Measurements from ENCODE around the gene CSTPP1.

CSTPP1 gene

DNA sequence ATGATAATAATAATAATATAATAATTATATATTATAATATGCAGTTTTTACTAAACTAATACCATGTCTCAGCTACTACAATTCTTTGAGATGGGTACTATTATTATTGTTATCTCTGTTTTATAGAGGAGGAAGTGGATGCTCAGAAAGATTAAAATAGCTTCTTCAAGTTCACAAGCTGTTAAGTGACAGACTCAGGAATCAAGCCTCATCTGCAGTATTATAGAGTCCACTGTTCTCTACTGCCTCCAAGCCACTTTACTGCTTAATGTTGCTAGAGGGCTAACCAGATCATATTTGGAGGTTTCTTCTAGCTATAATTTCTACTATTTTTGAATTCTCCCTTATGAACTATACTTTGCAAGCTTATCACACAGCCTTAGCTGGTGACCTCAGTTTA lies 62.7 kb downstream of the CSTPP1 start:
- no peak for DNase-seq

DNA sequence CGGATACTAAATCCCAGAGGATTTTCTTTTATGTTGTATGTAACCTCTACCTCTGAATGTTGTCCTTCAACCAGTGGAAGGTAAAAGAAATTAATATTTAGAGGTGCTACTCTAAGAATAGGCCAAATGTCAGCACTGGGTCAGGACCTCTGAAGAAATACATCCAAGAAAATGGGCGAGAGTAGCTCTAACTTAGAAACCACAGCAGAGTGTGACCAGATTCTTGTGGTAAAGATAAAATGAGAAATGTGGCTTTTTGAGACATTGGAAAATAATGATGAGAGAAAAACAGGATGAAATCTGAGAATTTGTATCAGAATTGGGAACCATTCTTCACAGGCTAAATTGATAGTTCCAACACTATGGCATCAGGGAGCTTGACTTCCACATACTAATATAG lies 63.5 kb downstream of the CSTPP1 start:
- DNase-seq = no peak

DNA sequence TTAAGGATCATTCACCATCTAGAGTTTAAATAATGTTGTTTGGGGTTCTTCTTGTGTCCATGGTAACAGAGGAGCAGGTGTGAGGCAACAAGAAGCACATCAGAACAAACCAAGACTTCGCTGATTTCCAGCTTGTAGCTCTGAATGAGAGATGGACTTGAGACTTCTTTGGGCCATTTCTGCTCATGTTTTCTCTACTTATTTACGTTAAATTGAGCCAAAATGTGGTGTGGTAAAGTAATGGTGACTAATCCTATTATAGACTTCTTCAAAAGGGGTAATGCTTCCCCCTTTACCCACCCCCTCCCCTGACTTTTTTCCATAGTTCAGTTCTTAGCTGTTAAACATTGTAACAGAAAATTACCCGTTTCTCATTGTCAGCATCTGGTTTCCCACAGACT lies 65.2 kb downstream of the CSTPP1 start:
- DNase-seq = no peak

DNA sequence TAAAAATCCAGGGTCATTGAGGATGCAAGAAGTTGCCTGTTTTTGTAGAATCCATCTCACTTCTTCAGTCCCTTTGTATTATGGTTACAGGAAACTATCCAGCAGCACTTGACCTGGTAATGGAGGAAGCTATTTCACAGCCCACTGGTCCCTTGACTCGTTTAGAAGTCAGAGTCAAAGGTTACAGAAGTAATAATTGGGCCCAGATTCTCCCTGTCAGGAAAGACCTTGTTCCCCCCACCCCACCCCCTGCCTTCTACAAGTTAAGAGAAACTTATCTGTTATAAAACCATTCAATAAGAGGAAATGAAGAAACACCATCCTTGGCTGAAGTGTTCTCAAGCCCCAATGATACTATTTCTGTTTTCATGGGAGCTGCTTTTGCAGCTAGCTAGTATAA lies 65.8 kb downstream of the CSTPP1 start:
- no peak for DNase-seq

DNA sequence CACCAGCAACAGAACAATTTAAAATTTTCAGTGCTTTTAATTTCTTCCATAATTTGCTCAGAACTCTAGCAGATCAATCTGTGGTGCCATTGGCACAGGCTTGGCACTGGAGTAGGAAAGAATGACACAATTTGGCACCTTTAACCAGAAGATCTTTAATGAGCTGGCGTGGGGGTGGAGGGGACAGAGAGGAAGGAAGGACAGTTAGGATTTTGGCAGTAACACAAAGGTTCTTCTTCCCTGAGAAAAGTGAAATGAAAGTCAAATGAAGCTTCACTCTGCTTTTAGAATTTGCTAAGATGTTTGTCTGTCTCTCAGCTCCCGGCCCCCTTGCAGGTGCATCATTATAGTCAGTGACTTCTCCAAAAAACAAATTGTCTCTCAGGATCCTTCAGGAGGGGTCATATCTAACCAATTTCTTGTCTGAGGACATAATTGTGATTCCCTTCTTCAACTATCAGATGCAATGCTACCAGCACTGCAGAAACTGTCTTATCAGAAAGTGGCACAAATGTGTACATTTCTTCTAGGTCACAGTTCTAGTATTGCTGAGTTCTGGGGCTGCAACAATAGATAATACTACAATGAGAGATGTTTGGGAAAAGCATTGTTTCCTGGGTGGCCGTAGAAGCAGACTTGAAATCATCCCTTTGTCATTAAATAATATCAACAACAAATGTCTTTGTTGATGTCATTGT lies 66.8 kb downstream of the CSTPP1 start:
- DNase-seq = no peak

DNA sequence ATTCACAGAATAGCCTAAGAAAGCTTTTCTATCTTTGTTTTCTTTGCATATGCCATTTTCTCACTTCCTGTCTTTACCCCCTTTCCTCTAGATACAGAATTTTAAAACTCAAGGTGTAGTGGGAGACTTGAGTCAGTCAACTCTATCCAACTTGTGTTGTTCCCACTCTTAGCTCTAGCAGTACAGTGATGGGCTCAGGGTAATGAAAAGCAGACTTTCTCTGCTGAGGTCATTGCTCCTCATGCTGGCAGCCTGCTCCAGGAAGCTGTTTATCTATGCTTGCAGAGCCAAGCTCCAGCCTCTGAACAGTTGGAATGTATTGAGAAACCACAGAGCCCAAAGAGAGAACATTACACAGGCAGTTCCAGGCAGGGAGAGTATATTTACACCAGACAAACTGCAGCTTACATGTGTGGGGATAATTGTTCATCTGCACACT lies 68.1 kb downstream of the CSTPP1 start:
- no peak for DNase-seq

DNA sequence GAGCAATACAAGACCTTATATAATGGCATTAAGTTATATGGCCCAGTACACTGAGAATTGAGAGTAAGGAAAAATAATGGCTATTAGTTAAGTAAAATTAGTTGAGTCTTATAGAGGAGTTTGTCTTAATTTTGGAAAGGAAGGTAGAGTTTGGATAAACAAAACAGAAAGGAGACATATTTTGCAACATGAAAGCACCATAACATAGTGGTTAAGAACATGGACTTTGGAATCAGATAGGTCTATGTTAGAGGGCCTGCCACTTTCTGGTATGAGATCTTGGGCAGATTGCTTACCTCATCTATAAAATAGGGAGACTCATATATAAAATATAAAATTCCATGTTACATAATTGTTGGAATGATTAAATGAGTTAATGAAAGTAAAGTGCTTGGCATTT lies 68.9 kb downstream of the CSTPP1 start:
- no peak for DNase-seq

DNA sequence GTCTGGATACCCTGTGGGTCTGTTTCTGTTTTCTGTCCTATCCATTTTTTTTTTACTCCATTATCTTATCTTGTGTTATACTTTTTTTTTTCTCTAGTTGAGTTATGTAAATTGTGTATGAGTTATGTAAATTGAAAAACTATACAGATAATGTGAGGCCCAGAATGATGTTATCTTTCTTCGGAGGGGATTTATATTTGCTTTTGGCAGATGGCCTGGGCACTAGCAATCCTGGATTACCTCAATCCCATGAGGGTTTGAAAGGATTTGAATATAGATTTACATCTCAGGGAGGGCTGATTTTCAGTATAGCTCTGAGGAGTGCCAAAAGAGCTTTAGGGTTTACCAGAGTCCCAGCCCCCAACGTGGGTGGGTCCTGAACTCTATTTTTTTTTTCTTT lies 71.0 kb downstream of the CSTPP1 start:
- no peak for DNase-seq

DNA sequence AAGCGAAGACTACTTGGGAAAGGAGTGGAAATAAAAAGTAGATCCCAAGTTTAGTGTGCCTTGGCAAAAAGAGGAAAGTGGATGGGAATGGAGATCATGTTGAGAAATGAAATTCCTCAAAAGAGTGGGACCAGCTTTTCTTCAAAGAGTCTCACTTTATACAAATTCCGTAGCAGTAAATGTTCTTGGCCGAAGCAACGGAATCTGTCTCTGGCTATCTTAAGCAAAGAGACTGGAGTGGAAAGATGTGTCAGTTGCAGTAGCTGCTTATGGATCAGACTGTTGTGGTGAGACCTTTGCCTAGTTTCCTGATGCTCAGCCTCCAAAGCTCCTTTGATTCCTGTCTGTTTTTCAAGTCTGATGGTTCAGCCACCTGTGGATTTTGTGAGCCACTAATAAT lies 73.6 kb downstream of the CSTPP1 start:
- DNase-seq = no peak

DNA sequence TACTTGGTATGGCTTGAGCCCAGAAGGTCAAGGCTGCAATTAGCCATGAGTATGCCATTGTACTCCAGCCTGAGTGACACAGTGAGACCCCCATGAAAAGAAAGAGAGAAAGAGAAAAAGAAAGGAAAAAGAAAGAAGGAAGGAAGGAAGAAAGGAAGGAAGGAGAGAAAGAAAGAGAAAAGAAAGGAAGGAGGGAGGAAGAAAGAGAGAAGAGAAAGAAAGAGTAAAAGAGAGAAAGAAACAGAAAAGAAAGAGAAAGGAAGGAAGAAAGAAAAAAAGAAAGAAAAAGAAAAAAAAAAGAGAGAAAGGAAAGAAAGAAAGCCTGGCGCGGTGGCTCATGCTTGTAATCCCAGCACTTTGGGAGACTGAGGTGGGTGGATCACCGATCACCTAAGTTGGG lies 77.5 kb downstream of the CSTPP1 start:
- no peak for DNase-seq

DNA sequence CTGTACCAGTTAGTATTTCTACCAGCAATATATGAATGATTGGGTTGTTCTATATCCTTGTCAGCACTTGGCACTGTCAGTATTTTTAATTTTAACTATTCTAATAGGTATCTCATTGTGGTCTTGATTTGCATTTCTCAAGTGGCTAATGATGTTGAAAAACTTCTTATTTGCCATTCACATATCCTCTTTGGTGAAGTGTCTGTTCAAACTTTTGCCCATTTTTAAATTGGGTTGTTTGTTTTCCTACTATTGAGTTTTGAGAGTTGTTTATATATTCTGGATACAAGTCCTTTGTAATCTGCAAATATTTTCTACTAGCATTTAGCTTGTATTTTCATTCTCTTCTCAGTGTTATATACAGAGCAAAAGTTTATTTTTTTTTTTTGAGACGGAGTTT lies 82.1 kb downstream of the CSTPP1 start:
- DNase-seq = no peak

DNA sequence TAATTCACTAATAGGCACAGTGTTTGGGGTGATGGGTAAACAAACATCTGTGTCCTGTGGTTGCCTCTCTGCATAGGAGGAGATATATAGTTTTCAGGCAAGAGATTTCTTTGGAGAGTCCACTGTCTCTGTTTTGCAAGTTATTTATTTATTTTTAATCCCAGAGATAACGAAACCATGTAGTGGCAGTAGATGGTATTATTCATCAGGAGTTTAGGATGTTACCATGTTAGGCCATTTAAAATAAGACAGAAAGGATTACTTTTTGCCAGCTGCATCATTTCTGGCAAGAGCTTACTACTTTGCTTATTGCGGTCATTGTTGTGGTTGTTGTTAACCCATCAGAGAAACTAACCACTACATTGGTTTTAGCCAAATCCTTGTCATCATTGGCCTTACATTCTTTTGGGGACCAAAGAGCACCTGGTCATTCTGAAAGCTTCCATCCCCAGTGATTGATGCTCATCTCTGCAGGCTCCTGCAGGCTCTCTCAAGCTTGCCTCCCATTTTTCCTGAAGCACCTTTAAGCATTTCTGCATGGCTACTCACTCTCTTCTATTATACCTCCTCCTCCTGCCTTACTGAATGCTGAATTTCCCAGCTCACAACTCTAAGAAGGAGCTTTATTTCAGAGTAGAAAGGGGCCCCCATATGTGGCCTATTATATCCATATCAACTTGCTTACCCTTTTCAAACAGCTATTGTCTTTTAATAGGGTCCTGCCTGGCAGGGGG lies 84.4 kb downstream of the CSTPP1 start:
- DNase-seq = no peak

DNA sequence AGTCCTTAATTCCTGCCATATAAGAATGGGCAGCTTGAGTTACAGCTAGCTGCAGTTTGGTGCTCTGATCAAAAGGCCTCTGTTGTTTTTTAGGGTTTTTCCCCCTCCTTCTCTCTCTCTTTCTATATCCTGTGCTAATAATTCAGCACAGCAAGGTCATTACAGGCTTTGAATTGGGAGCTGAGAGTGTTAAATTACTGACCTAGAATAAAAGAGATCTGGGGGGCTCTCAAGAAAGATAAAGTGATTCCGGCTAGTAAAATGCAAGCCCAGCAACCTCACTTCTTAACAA lies 84.9 kb downstream of the CSTPP1 start:
- DNase-seq = no peak

DNA sequence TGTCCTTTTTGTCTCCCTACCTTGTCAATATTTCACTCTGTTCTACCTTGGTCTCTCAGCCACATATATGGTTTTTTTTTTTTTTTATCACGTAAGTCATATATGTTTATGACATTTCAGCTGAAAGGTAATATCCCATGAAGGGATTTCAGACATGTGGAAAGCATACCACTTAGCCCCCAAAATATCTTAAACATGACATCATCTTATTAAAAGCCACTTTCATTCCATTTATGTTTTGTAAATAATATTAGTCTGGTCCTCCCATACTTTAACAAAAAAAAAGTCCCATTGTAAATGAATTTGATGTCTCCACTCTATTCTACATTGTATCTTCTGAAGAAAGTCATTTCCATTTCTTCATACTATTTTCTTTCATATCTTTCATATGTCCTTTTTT lies 85.4 kb downstream of the CSTPP1 start:
- no peak for DNase-seq

DNA sequence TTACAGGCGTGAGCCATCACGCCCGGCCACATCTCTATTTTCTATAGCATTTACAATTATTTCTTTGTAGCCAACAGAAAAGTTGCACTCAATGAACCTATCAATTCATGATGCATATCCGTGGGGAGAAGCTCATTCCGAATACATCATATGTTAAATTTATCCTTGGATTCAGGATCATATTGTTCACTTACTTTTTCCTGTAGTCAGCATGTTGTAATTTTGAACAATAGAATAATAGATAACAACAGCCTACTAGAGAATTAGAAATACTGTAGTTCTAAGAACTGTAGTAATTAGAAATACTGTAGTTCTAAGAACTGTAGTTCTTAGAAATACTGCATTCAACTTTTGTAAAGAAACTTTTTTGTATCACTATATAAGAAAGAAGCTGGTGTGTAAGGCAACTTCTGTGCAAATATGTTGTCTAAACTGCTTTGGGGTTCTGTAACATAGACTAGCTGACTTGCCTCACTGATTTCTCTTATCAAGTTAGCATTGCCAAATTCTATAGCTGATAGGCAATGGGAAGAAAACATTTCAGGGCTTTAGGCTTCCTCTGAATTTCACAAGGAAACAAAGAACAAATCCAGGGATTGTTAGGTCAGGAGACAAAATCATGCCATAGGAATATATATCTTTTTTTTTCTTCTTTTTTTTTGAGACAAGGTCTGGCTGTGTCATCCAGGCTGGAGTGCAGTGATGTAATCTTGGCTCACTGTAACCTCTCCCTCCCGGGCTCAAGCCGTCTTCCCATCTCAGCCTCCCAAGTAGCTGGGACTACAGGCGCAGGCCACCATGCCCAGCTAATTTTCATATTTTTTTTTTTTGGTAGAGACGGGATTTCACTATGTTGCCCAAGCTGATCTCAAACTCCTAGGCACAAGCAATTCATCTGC lies 91.9 kb downstream of the CSTPP1 start:
- DNase-seq = no peak

DNA sequence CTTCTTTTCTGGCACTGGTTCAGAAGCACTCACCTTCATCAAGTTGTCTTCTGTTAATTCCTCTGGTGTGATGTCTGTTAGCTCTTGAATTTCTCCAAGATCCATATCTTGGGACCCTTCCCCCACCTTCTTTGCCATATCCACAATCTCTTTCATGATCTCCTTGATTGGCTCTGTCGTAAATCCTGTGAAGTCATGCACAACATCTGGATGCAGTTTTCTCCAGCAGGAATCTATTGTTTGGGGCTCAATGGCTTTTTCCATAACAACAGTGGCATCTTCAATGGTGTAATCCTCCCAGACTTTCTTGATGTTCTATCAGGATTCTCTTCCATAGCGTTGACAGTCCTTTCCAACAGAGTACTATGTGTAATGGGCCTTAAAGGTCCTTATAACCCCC lies 96.9 kb downstream of the CSTPP1 start:
- no peak for DNase-seq

DNA sequence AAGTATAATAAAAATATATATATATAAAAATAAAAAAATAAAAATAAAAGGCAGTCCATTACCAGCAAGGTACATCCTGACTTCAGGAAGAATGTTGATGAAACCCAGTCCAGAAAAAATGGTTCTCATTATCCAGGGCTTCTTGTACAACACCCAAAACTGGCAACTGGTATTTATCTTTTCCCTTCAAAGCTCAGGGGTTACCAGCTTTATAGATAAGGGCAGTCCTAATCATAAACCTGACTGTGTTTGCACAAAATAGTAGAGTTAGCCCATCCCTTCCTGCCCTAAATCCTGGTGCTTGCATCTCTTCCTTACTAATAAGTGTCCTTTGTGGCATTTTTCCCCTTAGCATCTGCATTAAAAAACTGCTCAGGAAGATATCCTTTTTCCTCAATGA lies 97.5 kb downstream of the CSTPP1 start:
- DNase-seq = no peak

DNA sequence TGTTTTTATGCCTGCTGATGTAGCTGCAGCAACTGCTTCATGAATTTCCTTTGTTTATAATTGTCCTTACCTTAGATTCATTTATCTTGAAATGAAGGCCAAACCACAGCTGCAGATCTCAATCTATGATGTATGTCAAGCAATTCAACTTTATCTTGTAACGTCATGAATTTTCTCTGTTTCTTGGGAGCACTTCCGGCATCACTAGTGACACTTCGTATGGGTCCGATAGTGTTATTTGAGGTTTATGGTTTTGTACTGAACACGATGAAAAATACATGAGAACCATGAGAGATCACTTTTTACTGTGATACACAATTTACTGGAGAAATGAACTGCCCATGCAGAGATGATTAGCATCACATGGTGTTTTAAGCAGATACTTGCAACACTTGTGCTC lies 98.5 kb downstream of the CSTPP1 start:
- DNase-seq = no peak

DNA sequence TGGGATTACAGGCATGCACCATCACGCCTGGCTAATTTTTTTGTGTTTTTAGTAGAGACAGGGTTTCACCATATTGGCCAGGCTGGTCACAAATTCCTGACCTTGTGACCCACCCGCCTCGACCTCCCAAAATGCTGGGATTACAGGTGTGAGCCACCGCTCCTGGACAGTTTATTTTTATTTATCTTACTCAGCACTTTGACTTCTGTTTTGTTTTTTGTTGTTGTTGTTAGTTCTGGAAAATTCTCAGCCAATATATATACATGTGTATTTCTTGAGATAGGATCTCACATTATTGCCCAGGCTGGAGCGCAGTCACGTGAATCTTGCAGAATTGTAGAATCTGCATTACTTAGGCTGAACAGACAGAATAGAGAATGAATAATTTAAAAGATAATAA lies 107.6 kb downstream of the CSTPP1 start:
- no peak for DNase-seq

DNA sequence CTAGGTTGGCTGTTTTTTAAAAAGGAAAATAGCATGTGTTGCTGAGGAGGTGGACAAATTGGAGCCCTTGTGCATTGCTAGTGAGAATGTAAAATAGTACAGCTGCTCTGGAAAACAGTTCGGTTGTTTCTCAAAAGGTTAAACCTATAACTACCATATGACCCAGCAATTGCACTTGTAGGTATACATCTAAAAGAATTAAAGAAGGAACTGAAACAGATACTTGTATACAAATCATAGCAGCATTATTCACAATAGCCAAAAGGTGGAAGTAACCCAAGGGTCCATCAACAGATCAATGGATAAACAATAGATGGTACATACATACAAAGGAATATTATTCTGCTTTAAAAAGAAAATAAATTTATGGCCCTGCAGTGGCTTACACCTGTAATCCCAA lies 111.4 kb downstream of the CSTPP1 start:
- no peak for DNase-seq

DNA sequence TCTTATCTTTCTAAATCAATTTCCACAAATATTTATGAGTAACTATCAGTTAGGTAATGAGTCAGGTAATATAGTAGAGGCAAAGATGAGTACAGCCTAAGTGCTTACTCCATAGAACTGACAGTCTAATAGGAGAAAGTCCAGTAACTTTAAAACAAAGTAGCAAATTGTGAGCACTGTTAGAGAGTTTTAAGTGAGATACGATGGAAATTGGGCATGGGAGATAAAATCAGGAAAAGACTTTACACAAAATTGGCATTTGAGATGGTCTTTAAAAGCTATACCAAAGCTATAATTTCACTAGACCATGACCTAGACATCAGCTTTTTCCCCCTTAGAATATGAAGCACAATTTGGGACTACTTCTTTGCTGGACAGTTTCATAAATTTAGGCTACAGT lies 113.7 kb downstream of the CSTPP1 start:
- DNase-seq = no peak

DNA sequence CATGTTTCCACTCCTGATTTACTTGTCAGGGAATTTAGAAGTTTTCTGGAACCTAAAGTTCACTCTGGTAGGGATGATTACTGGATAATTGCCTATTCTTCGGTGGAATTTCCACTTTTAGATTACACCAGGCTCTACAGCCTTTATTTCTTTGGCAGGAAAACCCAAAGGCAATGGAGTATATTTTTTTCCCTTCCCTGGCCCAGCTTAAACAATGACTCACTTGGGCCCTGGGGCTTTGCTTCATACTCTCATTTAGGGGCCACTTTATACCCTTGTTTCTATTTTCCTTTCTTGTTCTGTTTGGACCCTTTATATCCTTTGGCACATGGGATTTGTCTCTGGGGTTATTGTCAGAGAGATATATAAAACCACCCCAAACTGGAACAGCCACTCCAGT lies 114.7 kb downstream of the CSTPP1 start:
- no peak for DNase-seq

DNA sequence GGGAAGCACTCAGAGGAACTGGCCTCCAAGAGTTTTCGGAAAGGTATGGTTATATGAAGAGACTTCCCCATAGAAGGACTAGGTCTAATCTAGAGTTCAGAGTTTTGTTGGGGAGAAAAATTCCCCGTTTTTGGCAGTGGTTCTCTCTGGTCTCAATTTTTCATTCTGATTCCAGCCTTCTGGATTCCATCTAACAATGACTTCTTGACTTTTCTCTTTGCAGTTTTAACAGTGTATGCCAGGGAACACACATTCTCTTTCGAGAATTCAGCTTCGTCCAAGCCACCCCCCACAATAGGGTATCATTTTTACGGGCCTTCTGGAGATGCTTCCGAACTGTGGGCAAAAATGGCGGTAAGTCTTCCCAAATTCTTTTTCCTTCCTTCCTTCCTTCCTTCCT lies 115.6 kb downstream of the CSTPP1 start:
- no peak for DNase-seq

DNA sequence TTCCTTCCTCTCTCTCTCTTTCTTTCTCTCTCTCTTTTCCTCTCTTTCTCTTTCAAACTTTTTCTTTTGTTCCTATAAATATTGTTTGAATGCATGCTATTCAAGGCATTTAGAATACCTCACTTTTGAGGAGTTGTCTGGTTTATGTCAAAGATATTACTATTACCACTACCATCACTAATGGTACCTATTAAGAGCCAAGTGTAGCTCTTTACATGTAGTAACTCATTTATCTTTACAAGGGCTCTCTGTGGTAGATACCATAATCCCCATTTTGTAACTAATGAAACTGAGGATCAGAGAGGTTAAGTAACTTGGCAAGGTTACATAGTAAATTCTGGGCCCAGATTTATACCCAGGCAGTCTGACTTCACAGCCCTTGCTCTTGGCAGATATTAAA lies 116.0 kb downstream of the CSTPP1 start:
- no peak for DNase-seq
